ENCODE results near the gene ZC3H4.

DNA sequence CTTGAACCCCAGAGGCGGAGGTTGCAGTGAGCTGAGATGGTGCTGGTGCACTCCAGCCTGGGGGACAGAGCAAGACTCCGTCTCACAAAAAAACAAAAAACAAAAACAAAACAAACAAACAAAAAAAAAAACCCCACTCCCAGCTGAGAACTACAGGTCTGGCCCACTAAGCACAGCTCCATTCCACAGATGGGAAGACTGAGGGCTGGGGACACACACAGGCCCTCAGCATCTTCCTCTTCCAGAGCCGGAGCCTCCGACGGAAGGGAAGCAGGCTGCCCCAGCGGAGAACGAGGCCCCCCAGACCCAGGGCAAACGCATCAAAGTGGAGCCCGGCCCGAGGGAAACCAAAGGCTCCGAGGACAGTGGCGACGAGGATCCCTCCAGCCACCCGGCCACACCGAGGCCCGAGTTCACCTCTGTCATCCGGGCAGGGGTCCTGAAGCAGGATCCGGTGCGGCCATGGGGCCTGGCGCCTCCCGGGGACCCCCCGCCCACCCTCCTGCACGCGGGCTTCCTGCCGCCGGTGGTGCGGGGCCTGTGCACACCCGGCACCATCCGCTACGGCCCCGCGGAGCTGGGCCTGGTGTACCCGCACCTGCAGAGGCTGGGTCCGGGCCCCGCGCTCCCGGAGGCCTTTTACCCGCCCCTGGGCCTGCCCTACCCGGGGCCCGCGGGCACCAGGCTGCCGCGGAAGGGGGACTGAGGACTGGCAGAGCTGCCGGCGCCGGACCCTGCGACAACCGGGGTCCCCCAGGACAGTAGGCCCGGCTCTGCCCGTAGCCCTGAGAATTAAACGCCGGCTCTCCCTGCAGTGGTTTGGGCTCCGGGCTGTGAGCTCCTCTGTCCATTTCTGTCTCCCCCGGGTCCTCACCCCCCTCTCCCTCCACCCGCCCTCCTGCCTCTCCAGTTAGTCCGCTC lies 68.4 kb downstream of the ZC3H4 start:
- TF ChIP-seq, protein P1, sequence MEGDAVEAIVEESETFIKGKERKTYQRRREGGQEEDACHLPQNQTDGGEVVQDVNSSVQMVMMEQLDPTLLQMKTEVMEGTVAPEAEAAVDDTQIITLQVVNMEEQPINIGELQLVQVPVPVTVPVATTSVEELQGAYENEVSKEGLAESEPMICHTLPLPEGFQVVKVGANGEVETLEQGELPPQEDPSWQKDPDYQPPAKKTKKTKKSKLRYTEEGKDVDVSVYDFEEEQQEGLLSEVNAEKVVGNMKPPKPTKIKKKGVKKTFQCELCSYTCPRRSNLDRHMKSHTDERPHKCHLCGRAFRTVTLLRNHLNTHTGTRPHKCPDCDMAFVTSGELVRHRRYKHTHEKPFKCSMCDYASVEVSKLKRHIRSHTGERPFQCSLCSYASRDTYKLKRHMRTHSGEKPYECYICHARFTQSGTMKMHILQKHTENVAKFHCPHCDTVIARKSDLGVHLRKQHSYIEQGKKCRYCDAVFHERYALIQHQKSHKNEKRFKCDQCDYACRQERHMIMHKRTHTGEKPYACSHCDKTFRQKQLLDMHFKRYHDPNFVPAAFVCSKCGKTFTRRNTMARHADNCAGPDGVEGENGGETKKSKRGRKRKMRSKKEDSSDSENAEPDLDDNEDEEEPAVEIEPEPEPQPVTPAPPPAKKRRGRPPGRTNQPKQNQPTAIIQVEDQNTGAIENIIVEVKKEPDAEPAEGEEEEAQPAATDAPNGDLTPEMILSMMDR (IDR thresholded peaks at IDR 0.05): no peak
- no peak for TF ChIP-seq POLR2A (IDR thresholded peaks at IDR 0.05)

Measured in heart left ventricle (tissue), 13 donors.